Ishikawa (cell line): Measurements from ENCODE around the gene CDC25A.

Experiments
- EGR1 ChIP-seq: IDR thresholded peaks from 2 replicates; pipeline ENCODE4 v1.6.1; 2012
- EP300 ChIP-seq: IDR thresholded peaks from 2 replicates; pipeline ENCODE4 v1.6.1; 2012; ENCODE audit warnings: borderline replicate concordance
- FOXM1 ChIP-seq: IDR thresholded peaks from 2 replicates; pipeline ENCODE4 v1.6.1; 2012; ENCODE audit warnings: low read depth, borderline replicate concordance
- RAD21 ChIP-seq: IDR thresholded peaks from 2 replicates; pipeline ENCODE4 v1.6.1; 2012; ENCODE audit warnings: low read depth
- REST ChIP-seq: IDR thresholded peaks from 2 replicates; pipeline ENCODE4 v1.6.1; 2012; ENCODE audit warnings: low read depth, mild to moderate bottlenecking
- TCF12 ChIP-seq: IDR thresholded peaks from 2 replicates; pipeline ENCODE4 v1.6.1; 2012; ENCODE audit warnings: low read depth
- TEAD4 ChIP-seq: IDR thresholded peaks from 2 replicates; pipeline ENCODE4 v1.6.1; 2012

DNA sequence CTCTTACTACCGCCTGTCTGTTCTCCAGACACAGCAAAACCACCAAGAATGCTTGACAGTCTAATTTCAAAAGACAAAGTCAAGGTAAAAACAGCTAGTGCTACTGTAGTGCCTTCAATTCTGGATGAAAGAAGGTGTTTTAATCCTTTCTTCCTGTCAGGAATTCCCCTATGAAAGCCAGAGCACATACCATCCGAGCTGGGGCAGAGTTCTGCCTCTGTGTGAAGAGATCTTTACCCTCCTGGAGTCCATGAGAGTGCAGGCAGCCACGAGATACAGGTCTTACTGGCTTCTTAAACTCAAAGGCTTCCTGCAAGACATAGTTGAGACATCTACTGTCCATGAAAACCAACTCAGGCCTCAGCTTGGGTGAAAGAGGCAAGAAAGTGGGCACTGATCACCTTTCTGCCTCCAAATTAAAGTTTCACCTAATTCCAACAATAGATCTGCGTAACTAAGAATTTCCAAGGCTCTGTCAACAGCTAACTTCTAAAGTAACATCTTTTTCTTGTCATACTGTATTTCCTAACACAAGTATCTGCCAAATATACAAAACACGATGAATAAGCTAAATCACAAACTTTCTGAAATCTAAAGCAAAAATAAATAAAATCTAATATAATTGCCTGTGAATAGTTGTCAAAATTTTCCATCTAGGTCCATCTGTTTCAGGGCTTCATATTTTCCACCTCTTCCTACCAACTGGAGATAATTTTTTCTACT, 7.5 kb downstream of the CDC25A start:
- TF ChIP-seq EGR1: no peak
- no peak for TF ChIP-seq RAD21
- no peak for TF ChIP-seq TCF12
- TF ChIP-seq REST: no peak
- TF ChIP-seq TEAD4: no peak
- TF ChIP-seq FOXM1: no peak
- TF ChIP-seq EP300: no peak
